A673 (cell line): ENCODE data around the gene CTIF. TPM values are rescaled to one million over a fixed set of nuclear protein-coding genes. Genes with fewer than 3 reads are reported as not detected.

Experiments
- BruUV-seq: library from RNA; stranded (reverse); fragments of 400-500 nt; replicated peaks from 2 replicates; lab custom pipeline; 2021; lab: Mats Ljungman, UMichigan
- CTCF ChIA-PET: fragments of 300-600 bp; sonication (Branson Sonifier 250); formaldehyde crosslinking; loops from one replicate; lab custom pipeline; 2022; ENCODE audit warnings: antibody characterized with exemption; lab: Charles Lee
- POLR2A ChIA-PET: fragments of 300-600 bp; sonication (Branson Sonifier 250); formaldehyde crosslinking; loops from one replicate; lab custom pipeline; 2022; ENCODE audit warnings: antibody characterized with exemption; ENCODE audit not compliant: low non-redundant PET; lab: Charles Lee
- DNase-seq: peaks from one replicate; pipeline ENCODE4 v3.0.0-alpha.2; 2015; ENCODE audit warnings: low spot score
- H3K27ac ChIP-seq: fragments of 200-600 bp; sonication (generic); 2 replicates; pipeline ENCODE4 v1.5.1; 2016; ENCODE audit warnings: mixed run types, low read depth, mild to moderate bottlenecking, mixed read lengths, antibody characterized with exemption, low read length; ENCODE audit not compliant: poor library complexity, severe bottlenecking
- H3K27me3 ChIP-seq: fragments of 200-600 bp; sonication (generic); replicated peaks from 2 replicates; pipeline ENCODE4 v1.6.1; 2017; ENCODE audit warnings: mixed run types, low read depth, mild to moderate bottlenecking, mixed read lengths, antibody characterized with exemption, low read length; ENCODE audit not compliant: insufficient read depth, poor library complexity
- H3K36me3 ChIP-seq: fragments of 200-600 bp; sonication (generic); 2 replicates; pipeline ENCODE4 v1.6.1; 2016; ENCODE audit warnings: mixed run types, mild to moderate bottlenecking, mixed read lengths, antibody characterized with exemption, low read length; ENCODE audit not compliant: insufficient read depth, poor library complexity, severe bottlenecking
- H3K4me1 ChIP-seq: fragments of 200-600 bp; sonication (generic); 2 replicates; pipeline ENCODE4 v1.6.1; 2017; ENCODE audit warnings: mixed run types, mild to moderate bottlenecking, mixed read lengths, antibody characterized with exemption, low read length; ENCODE audit not compliant: insufficient read depth, poor library complexity, severe bottlenecking
- H3K4me3 ChIP-seq: fragments of 200-600 bp; sonication (generic); 2 replicates; pipeline ENCODE4 v1.5.1; 2016; ENCODE audit warnings: low read depth, mixed run types, mild to moderate bottlenecking, mixed read lengths, low read length; ENCODE audit not compliant: poor library complexity, severe bottlenecking
- H3K9me3 ChIP-seq: fragments of 200-600 bp; sonication (generic); 2 replicates; pipeline ENCODE4 v1.6.1; 2016; ENCODE audit warnings: mixed run types, low read depth, mild to moderate bottlenecking, mixed read lengths, antibody characterized with exemption, low read length; ENCODE audit not compliant: poor library complexity, severe bottlenecking
- CTCF ChIP-seq: fragments of 300-800, 200-600 bp; sonication (generic); conservative IDR thresholded peaks from 2 replicates; pipeline ENCODE4 v1.5.1; 2017; ENCODE audit warnings: low read depth, mild to moderate bottlenecking, antibody characterized with exemption, low read length, moderate library complexity, mixed read lengths
- EZH2 ChIP-seq: fragments of 200-600 bp; sonication (generic); IDR thresholded peaks from 2 replicates; pipeline ENCODE4 v1.6.1; 2017; ENCODE audit warnings: borderline replicate concordance, low read depth, mild to moderate bottlenecking, mixed read lengths, antibody characterized with exemption, low read length; ENCODE audit not compliant: poor library complexity, severe bottlenecking
- intact Hi-C: fragments of 100-400 bp; cut with micrococcal nuclease; formaldehyde crosslinking; loops from one replicate; pipeline ENCODE4 v1.10.0; 2022; ENCODE audit not compliant: unreplicated experiment
- total RNA-seq: library from RNA; stranded (reverse); gene quantifications from 2 replicates; pipeline ENCODE4 v1.2.3, GENCODE V29; 2021

Gene CTIF
- total RNA-seq, 1 experiment from 2014 or later: 23.5 TPM

DNA sequence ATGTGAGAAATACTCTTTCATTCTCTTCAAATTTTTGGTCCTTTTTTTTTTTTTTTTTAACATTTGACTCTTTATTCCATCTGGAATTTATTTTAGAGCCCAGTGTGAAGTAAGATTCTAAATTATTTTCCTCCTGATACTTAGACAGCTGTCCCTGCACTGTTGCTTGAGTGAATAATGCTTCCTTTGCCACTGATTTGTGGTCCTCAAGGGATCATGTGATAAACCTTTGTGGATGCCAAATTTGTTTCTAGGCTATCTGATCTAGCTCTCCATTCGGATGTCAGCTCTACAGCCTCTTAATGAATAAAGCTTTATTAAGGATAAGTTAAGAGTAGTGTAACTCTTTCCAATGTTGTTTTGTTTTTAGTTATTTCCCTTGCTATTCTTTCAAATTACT is 269.6 kb downstream of the CTIF start:
- peaks cover 26% of the 10 kb centered on the region for H3K4me1 ChIP-seq
- H3K4me3 ChIP-seq: no peak overlapping the region
- no peak for TF ChIP-seq CTCF
- no peak for TF ChIP-seq EZH2
- no peaks in the 10 kb centered on the region for H3K36me3 ChIP-seq
- intact Hi-C loops: no loop called here
- no peaks in the 10 kb centered on the region for H3K27me3 ChIP-seq
- ChIA-PET POLR2A (no interaction called here), CTCF (no interaction called here)
- BruUV-seq: no TSS peak
- H3K9me3 ChIP-seq: no peaks in the 10 kb centered on the region
- no peak overlapping the region for H3K27ac ChIP-seq
- DNase-seq: peak; percentile 80

- intact Hi-C loops: no loop called here
- TF ChIP-seq EZH2 (no peak), CTCF (no peak)
- POLR2A ChIA-PET: no interaction called here
- Histone ChIP-seq H3K4me3 (no peak overlapping the region), H3K36me3 (no peaks in the 10 kb centered on the region), H3K27ac (no peak overlapping the region), H3K4me1 (peaks cover 26% of the 10 kb centered on the region), H3K9me3 (no peaks in the 10 kb centered on the region), H3K27me3 (no peaks in the 10 kb centered on the region)
- CTCF ChIA-PET: no interaction called here
- DNase-seq: no peak
- BruUV-seq: no TSS peak
Measured at GRCh38 chr18:48809365-48809764, 270.5 kb downstream of the CTIF start.

GRCh38 chr18:48810805-48811204 is 272.0 kb downstream of the CTIF start:
- Histone ChIP-seq H3K27me3 (no peaks in the 10 kb centered on the region), H3K27ac (no peak overlapping the region), H3K4me1 (peaks cover 26% of the 10 kb centered on the region), H3K4me3 (no peak overlapping the region), H3K36me3 (no peaks in the 10 kb centered on the region), H3K9me3 (no peaks in the 10 kb centered on the region)
- no TSS peak for BruUV-seq
- TF ChIP-seq CTCF: no peak
- no peak for TF ChIP-seq EZH2
- CTCF ChIA-PET: no interaction called here
- POLR2A ChIA-PET: no interaction called here
- DNase-seq: no peak
- intact Hi-C loops: no loop called here
